ENCODE measurements around the gene PRKCA. TPM values are rescaled to one million over a fixed set of nuclear protein-coding genes. Genes with fewer than 3 reads are reported as not detected.

The PRKCA gene
- total and polyA plus RNA-seq, 10 of the 15 experiments (the other 5 are each of a cell fraction or from before 2014, with no cell fraction given), result 0.11 to 14.6 (median 0.72) TPM

DNA sequence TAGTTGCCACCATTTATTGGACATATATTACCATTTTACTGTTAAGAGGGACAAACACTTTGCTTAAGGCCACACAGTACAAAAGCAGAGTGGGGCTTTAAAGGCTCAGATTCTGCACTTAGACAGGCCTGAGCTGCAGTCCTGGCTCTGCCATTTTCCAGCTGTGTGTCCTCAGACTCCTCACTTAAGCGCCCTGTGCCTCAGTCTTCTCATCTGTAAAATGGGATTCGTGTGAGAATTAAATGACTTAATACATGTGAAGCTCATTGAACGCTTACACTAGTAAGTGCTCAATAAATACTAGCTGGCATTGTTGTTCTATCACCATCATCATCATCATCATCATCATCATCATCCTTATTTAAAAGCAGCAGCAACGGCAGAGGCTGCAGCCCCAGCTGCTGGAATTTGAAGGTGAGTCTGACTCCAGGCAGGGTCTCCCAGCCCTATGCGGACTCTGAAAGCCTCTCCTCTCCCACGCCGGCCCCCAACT lies 532.1 kb downstream of the PRKCA start:
- no peak overlapping the region for H2AFZ ChIP-seq (ENCODE audit: control insufficient read depth, low read depth, low read length)
- no peak overlapping the region for H3K9ac ChIP-seq (ENCODE audit: control insufficient read depth, insufficient read depth, low read length)
- no peak overlapping the region for H3K27ac ChIP-seq (ENCODE audit: control insufficient read depth, insufficient read depth)
- H3K4me1 ChIP-seq (ENCODE audit: control insufficient read depth, insufficient read depth, low read length), result no peaks in the 10 kb centered on the region
- SMC1A ChIA-PET (ENCODE audit: uncharacterized antibody, unreplicated experiment), result no interaction called here
- no TSS peak for BruUV-seq (replicated peaks)
- H4K20me1 ChIP-seq (ENCODE audit: control insufficient read depth, insufficient read depth), result no peaks in the 10 kb centered on the region
- no peak for DNase-seq (ENCODE audit: low read depth, low spot score)
- H3K27me3 ChIP-seq (replicated peaks in 1 of 2; ENCODE audit: control insufficient read depth in 2 of 2, insufficient read depth in 2 of 2, low read length in 1 of 2), result no peaks in the 10 kb centered on the region; a peak in 2 of 4 replicates
- CTCF ChIA-PET, result no interaction called here
- no peak for ATAC-seq
- in situ Hi-C loops (cut with MboI), result no loop called here
- RAD21 ChIA-PET (ENCODE audit: unreplicated experiment), result no interaction called here
- intact Hi-C loops (cut with micrococcal nuclease; ENCODE audit: unreplicated experiment), result no loop called here
- no peak overlapping the region for H3K4me3 ChIP-seq
- H3K9me3 ChIP-seq (replicated peaks; ENCODE audit: control insufficient read depth, insufficient read depth, low read length), result no peaks in the 10 kb centered on the region
- no peak overlapping the region for H3K4me2 ChIP-seq (ENCODE audit: control insufficient read depth, insufficient read depth)
- no peaks in the 10 kb centered on the region for H3K79me2 ChIP-seq (ENCODE audit: control insufficient read depth, insufficient read depth, low read length)
- H3K36me3 ChIP-seq (ENCODE audit: control insufficient read depth in 2 of 2, insufficient read depth in 2 of 2, low read length in 1 of 2), result no peaks in the 10 kb centered on the region
- 27% methylated on average over 7 of the region's 7 CpGs for WGBS (ENCODE audit: insufficient coverage, insufficient replicate concordance, low lambda C conversion rate, missing lambda C conversion rate)
- FAIRE-seq, result no peak
- POLR2A ChIA-PET, result no interaction called here
- TF ChIP-seq, protein P1, sequence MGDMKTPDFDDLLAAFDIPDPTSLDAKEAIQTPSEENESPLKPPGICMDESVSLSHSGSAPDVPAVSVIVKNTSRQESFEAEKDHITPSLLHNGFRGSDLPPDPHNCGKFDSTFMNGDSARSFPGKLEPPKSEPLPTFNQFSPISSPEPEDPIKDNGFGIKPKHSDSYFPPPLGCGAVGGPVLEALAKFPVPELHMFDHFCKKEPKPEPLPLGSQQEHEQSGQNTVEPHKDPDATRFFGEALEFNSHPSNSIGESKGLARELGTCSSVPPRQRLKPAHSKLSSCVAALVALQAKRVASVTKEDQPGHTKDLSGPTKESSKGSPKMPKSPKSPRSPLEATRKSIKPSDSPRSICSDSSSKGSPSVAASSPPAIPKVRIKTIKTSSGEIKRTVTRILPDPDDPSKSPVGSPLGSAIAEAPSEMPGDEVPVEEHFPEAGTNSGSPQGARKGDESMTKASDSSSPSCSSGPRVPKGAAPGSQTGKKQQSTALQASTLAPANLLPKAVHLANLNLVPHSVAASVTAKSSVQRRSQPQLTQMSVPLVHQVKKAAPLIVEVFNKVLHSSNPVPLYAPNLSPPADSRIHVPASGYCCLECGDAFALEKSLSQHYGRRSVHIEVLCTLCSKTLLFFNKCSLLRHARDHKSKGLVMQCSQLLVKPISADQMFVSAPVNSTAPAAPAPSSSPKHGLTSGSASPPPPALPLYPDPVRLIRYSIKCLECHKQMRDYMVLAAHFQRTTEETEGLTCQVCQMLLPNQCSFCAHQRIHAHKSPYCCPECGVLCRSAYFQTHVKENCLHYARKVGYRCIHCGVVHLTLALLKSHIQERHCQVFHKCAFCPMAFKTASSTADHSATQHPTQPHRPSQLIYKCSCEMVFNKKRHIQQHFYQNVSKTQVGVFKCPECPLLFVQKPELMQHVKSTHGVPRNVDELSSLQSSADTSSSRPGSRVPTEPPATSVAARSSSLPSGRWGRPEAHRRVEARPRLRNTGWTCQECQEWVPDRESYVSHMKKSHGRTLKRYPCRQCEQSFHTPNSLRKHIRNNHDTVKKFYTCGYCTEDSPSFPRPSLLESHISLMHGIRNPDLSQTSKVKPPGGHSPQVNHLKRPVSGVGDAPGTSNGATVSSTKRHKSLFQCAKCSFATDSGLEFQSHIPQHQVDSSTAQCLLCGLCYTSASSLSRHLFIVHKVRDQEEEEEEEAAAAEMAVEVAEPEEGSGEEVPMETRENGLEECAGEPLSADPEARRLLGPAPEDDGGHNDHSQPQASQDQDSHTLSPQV (IDR thresholded peaks at IDR 0.05), result no peak
- TF ChIP-seq IRF4 (IDR thresholded peaks at IDR 0.05; ENCODE audit: low read depth, low read length) (no peak), BRCA1 (IDR thresholded peaks at IDR 0.05; ENCODE audit: low read depth, low read length) (no peak), KDM1A (IDR thresholded peaks at IDR 0.05; ENCODE audit: borderline replicate concordance) (no peak), PML (IDR thresholded peaks at IDR 0.05; ENCODE audit: low read length) (no peak), WRNIP1 (IDR thresholded peaks at IDR 0.05; ENCODE audit: borderline replicate concordance, low read depth, low read length) (no peak), FOXK2 (IDR thresholded peaks at IDR 0.05) (no peak), MEF2B (IDR thresholded peaks at IDR 0.05; ENCODE audit: partially characterized antibody, poor library complexity, severe bottlenecking) (no peak), SMC3 (IDR thresholded peaks at IDR 0.05; ENCODE audit: borderline replicate concordance, low read length) (no peak)
- TF ChIP-seq, protein P2, sequence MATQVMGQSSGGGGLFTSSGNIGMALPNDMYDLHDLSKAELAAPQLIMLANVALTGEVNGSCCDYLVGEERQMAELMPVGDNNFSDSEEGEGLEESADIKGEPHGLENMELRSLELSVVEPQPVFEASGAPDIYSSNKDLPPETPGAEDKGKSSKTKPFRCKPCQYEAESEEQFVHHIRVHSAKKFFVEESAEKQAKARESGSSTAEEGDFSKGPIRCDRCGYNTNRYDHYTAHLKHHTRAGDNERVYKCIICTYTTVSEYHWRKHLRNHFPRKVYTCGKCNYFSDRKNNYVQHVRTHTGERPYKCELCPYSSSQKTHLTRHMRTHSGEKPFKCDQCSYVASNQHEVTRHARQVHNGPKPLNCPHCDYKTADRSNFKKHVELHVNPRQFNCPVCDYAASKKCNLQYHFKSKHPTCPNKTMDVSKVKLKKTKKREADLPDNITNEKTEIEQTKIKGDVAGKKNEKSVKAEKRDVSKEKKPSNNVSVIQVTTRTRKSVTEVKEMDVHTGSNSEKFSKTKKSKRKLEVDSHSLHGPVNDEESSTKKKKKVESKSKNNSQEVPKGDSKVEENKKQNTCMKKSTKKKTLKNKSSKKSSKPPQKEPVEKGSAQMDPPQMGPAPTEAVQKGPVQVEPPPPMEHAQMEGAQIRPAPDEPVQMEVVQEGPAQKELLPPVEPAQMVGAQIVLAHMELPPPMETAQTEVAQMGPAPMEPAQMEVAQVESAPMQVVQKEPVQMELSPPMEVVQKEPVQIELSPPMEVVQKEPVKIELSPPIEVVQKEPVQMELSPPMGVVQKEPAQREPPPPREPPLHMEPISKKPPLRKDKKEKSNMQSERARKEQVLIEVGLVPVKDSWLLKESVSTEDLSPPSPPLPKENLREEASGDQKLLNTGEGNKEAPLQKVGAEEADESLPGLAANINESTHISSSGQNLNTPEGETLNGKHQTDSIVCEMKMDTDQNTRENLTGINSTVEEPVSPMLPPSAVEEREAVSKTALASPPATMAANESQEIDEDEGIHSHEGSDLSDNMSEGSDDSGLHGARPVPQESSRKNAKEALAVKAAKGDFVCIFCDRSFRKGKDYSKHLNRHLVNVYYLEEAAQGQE (IDR thresholded peaks at IDR 0.05; ENCODE audit: low read depth, low read length), result no peak
- TF ChIP-seq, protein P3, sequence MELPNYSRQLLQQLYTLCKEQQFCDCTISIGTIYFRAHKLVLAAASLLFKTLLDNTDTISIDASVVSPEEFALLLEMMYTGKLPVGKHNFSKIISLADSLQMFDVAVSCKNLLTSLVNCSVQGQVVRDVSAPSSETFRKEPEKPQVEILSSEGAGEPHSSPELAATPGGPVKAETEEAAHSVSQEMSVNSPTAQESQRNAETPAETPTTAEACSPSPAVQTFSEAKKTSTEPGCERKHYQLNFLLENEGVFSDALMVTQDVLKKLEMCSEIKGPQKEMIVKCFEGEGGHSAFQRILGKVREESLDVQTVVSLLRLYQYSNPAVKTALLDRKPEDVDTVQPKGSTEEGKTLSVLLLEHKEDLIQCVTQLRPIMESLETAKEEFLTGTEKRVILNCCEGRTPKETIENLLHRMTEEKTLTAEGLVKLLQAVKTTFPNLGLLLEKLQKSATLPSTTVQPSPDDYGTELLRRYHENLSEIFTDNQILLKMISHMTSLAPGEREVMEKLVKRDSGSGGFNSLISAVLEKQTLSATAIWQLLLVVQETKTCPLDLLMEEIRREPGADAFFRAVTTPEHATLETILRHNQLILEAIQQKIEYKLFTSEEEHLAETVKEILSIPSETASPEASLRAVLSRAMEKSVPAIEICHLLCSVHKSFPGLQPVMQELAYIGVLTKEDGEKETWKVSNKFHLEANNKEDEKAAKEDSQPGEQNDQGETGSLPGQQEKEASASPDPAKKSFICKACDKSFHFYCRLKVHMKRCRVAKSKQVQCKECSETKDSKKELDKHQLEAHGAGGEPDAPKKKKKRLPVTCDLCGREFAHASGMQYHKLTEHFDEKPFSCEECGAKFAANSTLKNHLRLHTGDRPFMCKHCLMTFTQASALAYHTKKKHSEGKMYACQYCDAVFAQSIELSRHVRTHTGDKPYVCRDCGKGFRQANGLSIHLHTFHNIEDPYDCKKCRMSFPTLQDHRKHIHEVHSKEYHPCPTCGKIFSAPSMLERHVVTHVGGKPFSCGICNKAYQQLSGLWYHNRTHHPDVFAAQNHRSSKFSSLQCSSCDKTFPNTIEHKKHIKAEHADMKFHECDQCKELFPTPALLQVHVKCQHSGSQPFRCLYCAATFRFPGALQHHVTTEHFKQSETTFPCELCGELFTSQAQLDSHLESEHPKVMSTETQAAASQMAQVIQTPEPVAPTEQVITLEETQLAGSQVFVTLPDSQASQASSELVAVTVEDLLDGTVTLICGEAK (IDR thresholded peaks at IDR 0.05; ENCODE audit: borderline replicate concordance), result no peak
- TF ChIP-seq, protein P4, sequence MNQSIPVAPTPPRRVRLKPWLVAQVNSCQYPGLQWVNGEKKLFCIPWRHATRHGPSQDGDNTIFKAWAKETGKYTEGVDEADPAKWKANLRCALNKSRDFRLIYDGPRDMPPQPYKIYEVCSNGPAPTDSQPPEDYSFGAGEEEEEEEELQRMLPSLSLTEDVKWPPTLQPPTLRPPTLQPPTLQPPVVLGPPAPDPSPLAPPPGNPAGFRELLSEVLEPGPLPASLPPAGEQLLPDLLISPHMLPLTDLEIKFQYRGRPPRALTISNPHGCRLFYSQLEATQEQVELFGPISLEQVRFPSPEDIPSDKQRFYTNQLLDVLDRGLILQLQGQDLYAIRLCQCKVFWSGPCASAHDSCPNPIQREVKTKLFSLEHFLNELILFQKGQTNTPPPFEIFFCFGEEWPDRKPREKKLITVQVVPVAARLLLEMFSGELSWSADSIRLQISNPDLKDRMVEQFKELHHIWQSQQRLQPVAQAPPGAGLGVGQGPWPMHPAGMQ (IDR thresholded peaks at IDR 0.05; ENCODE audit: borderline replicate concordance), result no peak

Measured in GM12878 (cell line).